HepG2 (cell line): ENCODE measurements around the gene KIF26B. TPM values are rescaled to one million over a fixed set of nuclear protein-coding genes. Genes with fewer than 3 reads are reported as not detected.
A peak's percentile ranks its signal among the peaks of the same experiment; 100 is the strongest.

ENCODE experiments used
- BHLHE40 ChIP-seq: IDR thresholded peaks from 2 replicates; pipeline ENCODE4 v1.6.1; 2011; ENCODE audit warnings: low read length, improper control_type of control experiment
- HNRNPUL1 ChIP-seq: fragments of 200-400 bp; formaldehyde crosslinking; IDR thresholded peaks from 2 replicates; pipeline ENCODE4 v1.6.1; 2017; ENCODE audit warnings: low read depth, mild to moderate bottlenecking, low read length, moderate library complexity
- KLF9 ChIP-seq: IDR thresholded peaks from 2 replicates; pipeline ENCODE4 v1.6.1; 2016; ENCODE audit warnings: low read depth
- LCORL ChIP-seq, 2 experiments: fragments of 450-650 bp in 1 of 2; sonication (generic) in 1 of 2; formaldehyde crosslinking in 1 of 2; IDR thresholded peaks; 2 replicates each; pipeline versions ENCODE4 v1.5.0 to v1.6.1; 2017 to 2020; ENCODE audit warnings: antibody characterized with exemption in 1 of 2, missing genetic modification reagents in 1 of 2
- MATR3 ChIP-seq: sonication (generic); formaldehyde crosslinking; IDR thresholded peaks from 2 replicates; pipeline ENCODE4 v1.4.0; 2020; ENCODE audit warnings: missing genetic modification reagents
- NCOA5 ChIP-seq: sonication (generic); formaldehyde crosslinking; IDR thresholded peaks from 2 replicates; pipeline ENCODE4 v1.4.0; 2020; ENCODE audit warnings: missing genetic modification reagents
- NR3C1 ChIP-seq: sonication (generic); formaldehyde crosslinking; IDR thresholded peaks from 2 replicates; pipeline ENCODE4 v1.4.0; 2020; ENCODE audit warnings: missing genetic modification reagents
- PAWR ChIP-seq: sonication (generic); formaldehyde crosslinking; IDR thresholded peaks from 2 replicates; pipeline ENCODE4 v1.4.0; 2020; ENCODE audit warnings: missing genetic modification reagents, mild to moderate bottlenecking, borderline replicate concordance
- PITX1 ChIP-seq: sonication (generic); formaldehyde crosslinking; IDR thresholded peaks from 2 replicates; pipeline ENCODE4 v1.5.1; 2020; ENCODE audit warnings: mild to moderate bottlenecking, missing genetic modification reagents
- PLRG1 ChIP-seq: fragments of 450-650 bp; conservative IDR thresholded peaks from 2 replicates; pipeline ENCODE4 v1.6.1; 2016
- SMARCC2 ChIP-seq: fragments of 450-650 bp; IDR thresholded peaks from 2 replicates; pipeline ENCODE4 v1.6.1; 2017; ENCODE audit warnings: antibody characterized with exemption, mild to moderate bottlenecking
- SOX5 ChIP-seq: IDR thresholded peaks from 2 replicates; pipeline ENCODE4 v1.6.1; 2016; ENCODE audit warnings: borderline replicate concordance
- TCF7 ChIP-seq: sonication (generic); IDR thresholded peaks from 2 replicates; pipeline ENCODE4 v1.6.1; 2016; ENCODE audit warnings: antibody characterized with exemption, low read depth
- WIZ ChIP-seq: sonication (generic); formaldehyde crosslinking; IDR thresholded peaks from 2 replicates; pipeline ENCODE4 v1.5.1; 2020; ENCODE audit warnings: mild to moderate bottlenecking, missing genetic modification reagents
- YY1 ChIP-seq: IDR thresholded peaks from 2 replicates; pipeline ENCODE4 v1.6.1; 2011; ENCODE audit warnings: low read length, low read depth, moderate library complexity, mild to moderate bottlenecking; ENCODE audit not compliant: insufficient read depth, insufficient replicate concordance
- ZNF382 ChIP-seq: sonication (generic); formaldehyde crosslinking; IDR thresholded peaks from 2 replicates; pipeline ENCODE4 v1.5.0; 2020; ENCODE audit warnings: missing genetic modification reagents, mild to moderate bottlenecking, borderline replicate concordance
- ZNF580 ChIP-seq: IDR thresholded peaks from 2 replicates; pipeline ENCODE4 v1.6.1; 2016; ENCODE audit warnings: low read depth, borderline replicate concordance
- ZNF607 ChIP-seq: sonication (generic); formaldehyde crosslinking; IDR thresholded peaks from 2 replicates; pipeline ENCODE4 v1.5.1; 2020; ENCODE audit warnings: missing genetic modification reagents, mild to moderate bottlenecking, borderline replicate concordance
- ZNF816 ChIP-seq: sonication (generic); formaldehyde crosslinking; IDR thresholded peaks from 2 replicates; pipeline ENCODE4 v1.8.0; 2022; ENCODE audit warnings: missing genetic modification reagents, mild to moderate bottlenecking, borderline replicate concordance
- polyA plus RNA-seq, 8 experiments: library from polyadenylated mRNA; depleted of rRNA in 3 of 8; stranded (reverse) in 7 of 8; unstranded in 1 of 8; fragments of >200 nt; fragmentation: Illumina TruSeq in 4 of 8; extraction: Trizol in 4 of 8; gene quantifications; 2 replicates each; pipeline versions ENCODE4 v1.2.1 to v1.2.3, GENCODE V29; 2011 to 2016; ENCODE audit warnings: low read depth in 4 of 8, missing spikeins in 1 of 8, mixed read lengths in 1 of 8; ENCODE audit not compliant: insufficient read depth in 1 of 8
- total RNA-seq, 5 experiments: library from RNA; depleted of rRNA; stranded (reverse); fragments of >200 nt; fragmentation: Illumina TruSeq; extraction: Trizol; gene quantifications; 2 replicates each; pipeline ENCODE4 v1.2.3, GENCODE V29; 2016; ENCODE audit warnings: low read depth in 1 of 5
- TF ChIP-seq, protein P1 (sequence below): sonication (generic); formaldehyde crosslinking; IDR thresholded peaks from 2 replicates; pipeline ENCODE4 v1.4.0; 2020; ENCODE audit warnings: missing genetic modification reagents, borderline replicate concordance
- TF ChIP-seq, protein P2 (sequence below), 2 experiments: IDR thresholded peaks; 2 replicates each; pipeline ENCODE4 v1.6.1; 2011 to 2012; ENCODE audit warnings: low read length in 2 of 2, borderline replicate concordance in 1 of 2, low read depth in 1 of 2, mild to moderate bottlenecking in 1 of 2, moderate library complexity in 1 of 2
- TF ChIP-seq, protein P3 (sequence below): sonication (generic); formaldehyde crosslinking; IDR thresholded peaks from 2 replicates; pipeline ENCODE4 v1.4.0; 2020; ENCODE audit warnings: missing genetic modification reagents

KIF26B gene
- total and polyA plus RNA-seq, 2 of the 13 experiments (the other 11 are each of a cell fraction or from before 2014, with no cell fraction given): 0.08 to 0.09 TPM

DNA sequence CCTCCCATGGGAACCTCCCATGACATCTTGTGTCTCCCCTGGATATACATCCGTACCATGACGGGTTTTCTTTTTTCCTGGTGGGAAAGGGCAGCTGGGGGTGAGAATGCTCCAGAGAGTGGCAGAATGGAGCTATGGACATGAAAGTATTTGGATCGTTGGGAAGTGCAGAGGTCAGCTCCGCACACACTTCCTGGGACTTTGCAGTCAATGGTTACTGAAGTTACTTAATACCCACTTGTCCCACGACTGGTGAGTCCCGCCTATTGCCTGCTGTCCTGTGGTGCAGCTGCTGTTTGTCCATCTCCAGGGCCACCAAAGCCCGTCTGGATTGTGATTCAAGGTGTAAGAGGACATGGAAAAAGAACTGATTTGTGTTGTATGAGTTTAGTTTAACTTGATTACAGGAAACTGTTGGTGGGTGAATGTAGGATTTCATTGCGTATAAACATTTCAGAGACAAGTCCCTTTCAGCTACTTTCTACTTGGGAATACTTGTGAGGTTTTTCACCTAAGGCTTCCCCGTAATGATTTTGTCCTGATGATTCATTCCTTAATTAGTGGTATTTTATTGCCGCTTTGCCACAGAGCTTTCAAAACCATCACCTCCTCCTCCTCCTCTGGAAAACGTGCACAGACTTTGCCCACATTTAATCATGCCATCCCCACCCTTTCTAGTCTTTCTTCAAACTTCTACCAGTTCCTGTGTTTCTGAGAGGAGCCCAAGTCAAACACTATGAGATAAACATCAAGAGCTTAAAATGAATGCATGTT is 308.8 kb downstream of the KIF26B start (continued):
- TF ChIP-seq, protein P1, sequence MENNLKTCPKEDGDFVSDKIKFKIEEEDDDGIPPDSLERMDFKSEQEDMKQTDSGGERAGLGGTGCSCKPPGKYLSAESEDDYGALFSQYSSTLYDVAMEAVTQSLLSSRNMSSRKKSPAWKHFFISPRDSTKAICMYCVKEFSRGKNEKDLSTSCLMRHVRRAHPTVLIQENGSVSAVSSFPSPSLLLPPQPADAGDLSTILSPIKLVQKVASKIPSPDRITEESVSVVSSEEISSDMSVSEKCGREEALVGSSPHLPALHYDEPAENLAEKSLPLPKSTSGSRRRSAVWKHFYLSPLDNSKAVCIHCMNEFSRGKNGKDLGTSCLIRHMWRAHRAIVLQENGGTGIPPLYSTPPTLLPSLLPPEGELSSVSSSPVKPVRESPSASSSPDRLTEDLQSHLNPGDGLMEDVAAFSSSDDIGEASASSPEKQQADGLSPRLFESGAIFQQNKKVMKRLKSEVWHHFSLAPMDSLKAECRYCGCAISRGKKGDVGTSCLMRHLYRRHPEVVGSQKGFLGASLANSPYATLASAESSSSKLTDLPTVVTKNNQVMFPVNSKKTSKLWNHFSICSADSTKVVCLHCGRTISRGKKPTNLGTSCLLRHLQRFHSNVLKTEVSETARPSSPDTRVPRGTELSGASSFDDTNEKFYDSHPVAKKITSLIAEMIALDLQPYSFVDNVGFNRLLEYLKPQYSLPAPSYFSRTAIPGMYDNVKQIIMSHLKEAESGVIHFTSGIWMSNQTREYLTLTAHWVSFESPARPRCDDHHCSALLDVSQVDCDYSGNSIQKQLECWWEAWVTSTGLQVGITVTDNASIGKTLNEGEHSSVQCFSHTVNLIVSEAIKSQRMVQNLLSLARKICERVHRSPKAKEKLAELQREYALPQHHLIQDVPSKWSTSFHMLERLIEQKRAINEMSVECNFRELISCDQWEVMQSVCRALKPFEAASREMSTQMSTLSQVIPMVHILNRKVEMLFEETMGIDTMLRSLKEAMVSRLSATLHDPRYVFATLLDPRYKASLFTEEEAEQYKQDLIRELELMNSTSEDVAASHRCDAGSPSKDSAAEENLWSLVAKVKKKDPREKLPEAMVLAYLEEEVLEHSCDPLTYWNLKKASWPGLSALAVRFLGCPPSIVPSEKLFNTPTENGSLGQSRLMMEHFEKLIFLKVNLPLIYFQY (CRISPR knock-in tag): no peak
- TF ChIP-seq PITX1 (CRISPR knock-in tag): no peak; the same call in 1 of the 2 replicates
- no peak for TF ChIP-seq ZNF816 (CRISPR knock-in tag)
- no peak for TF ChIP-seq SOX5
- no peak for TF ChIP-seq NCOA5 (CRISPR knock-in tag)
- no peak for TF ChIP-seq KLF9
- no peak for TF ChIP-seq NR3C1 (CRISPR knock-in tag)
- TF ChIP-seq, protein P2, sequence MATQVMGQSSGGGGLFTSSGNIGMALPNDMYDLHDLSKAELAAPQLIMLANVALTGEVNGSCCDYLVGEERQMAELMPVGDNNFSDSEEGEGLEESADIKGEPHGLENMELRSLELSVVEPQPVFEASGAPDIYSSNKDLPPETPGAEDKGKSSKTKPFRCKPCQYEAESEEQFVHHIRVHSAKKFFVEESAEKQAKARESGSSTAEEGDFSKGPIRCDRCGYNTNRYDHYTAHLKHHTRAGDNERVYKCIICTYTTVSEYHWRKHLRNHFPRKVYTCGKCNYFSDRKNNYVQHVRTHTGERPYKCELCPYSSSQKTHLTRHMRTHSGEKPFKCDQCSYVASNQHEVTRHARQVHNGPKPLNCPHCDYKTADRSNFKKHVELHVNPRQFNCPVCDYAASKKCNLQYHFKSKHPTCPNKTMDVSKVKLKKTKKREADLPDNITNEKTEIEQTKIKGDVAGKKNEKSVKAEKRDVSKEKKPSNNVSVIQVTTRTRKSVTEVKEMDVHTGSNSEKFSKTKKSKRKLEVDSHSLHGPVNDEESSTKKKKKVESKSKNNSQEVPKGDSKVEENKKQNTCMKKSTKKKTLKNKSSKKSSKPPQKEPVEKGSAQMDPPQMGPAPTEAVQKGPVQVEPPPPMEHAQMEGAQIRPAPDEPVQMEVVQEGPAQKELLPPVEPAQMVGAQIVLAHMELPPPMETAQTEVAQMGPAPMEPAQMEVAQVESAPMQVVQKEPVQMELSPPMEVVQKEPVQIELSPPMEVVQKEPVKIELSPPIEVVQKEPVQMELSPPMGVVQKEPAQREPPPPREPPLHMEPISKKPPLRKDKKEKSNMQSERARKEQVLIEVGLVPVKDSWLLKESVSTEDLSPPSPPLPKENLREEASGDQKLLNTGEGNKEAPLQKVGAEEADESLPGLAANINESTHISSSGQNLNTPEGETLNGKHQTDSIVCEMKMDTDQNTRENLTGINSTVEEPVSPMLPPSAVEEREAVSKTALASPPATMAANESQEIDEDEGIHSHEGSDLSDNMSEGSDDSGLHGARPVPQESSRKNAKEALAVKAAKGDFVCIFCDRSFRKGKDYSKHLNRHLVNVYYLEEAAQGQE (IDR thresholded peaks at IDR 0.05; ENCODE audit: borderline replicate concordance in 1 of 2, low read depth in 1 of 2, low read length in 2 of 2): no peak
- no peak for TF ChIP-seq MATR3 (CRISPR knock-in tag)
- peak; percentile 21 for TF ChIP-seq YY1
- TF ChIP-seq TCF7: peak; percentile 28; the same call in 1 of the 2 replicates
- TF ChIP-seq, protein P3, sequence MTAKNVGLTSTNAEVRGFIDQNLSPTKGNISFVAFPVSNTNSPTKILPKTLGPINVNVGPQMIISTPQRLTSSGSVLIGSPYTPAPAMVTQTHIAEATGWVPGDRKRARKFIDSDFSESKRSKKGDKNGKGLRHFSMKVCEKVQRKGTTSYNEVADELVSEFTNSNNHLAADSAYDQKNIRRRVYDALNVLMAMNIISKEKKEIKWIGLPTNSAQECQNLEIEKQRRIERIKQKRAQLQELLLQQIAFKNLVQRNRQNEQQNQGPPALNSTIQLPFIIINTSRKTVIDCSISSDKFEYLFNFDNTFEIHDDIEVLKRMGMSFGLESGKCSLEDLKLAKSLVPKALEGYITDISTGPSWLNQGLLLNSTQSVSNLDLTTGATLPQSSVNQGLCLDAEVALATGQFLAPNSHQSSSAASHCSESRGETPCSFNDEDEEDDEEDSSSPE: 0 out of 2 replicates have a peak, but pooled peaks have one; percentile 20
- TF ChIP-seq ZNF580 (CRISPR knock-in tag): no peak
- TF ChIP-seq LCORL (IDR thresholded peaks at IDR 0.05): no peak
- peak; percentile 80 for TF ChIP-seq LCORL (CRISPR knock-in tag; IDR thresholded peaks at IDR 0.05)
- TF ChIP-seq SMARCC2: no peak
- no peak for TF ChIP-seq PAWR (CRISPR knock-in tag)
- TF ChIP-seq ZNF382: no peak
- no peak for TF ChIP-seq HNRNPUL1
- TF ChIP-seq BHLHE40: no peak
- no peak for TF ChIP-seq WIZ (CRISPR knock-in tag)
- TF ChIP-seq PLRG1: no peak
- no peak for TF ChIP-seq ZNF607 (CRISPR knock-in tag)
